Occipital lobe (tissue), 2 donors: ENCODE data around the gene MXRA8. TPM values are rescaled to one million over a fixed set of nuclear protein-coding genes. Genes with fewer than 3 reads are reported as not detected.
"Not testable (repeated sequence)": the region's sequence is repeated elsewhere in the genome, so short reads cannot be mapped to it uniquely, and the experiment has no call there.

Experiments
- DNase-seq: peaks from one replicate; lab custom pipeline; 2025; lab: John Stamatoyannopoulos, UW
- total RNA-seq: library from RNA; depleted of rRNA; stranded (reverse); fragments of >200 nt; gene quantifications from one replicate; pipeline ENCODE4 v1.2.3, GENCODE V29; 2014

The MXRA8 gene
- total RNA-seq, 1 donor from 2014 or later, result 11.5 TPM

DNA sequence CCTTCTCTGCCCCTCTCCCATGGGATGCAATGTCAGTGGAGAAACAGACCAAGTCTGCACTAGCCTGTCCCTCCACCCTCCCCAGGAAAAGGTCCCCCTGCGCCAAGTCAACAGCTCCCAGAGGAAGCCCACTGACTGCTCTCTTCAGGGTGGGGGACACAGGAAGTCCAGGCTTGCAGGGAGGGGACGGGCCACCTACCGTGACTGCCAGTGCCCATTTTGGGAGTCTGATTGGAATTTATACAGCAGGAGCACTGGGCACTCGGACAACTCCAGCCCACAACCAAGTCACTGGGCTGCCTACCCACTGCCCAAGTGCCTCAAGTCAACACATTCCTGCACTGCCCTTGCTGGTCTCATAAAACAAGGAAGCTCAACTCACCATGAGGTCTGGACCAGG is 34.7 kb upstream of the MXRA8 start:
- DNase-seq, result no peak

- no peak for DNase-seq
Observed at GRCh38 chr1:1391225-1391624, 32.9 kb upstream of the MXRA8 start.

DNA sequence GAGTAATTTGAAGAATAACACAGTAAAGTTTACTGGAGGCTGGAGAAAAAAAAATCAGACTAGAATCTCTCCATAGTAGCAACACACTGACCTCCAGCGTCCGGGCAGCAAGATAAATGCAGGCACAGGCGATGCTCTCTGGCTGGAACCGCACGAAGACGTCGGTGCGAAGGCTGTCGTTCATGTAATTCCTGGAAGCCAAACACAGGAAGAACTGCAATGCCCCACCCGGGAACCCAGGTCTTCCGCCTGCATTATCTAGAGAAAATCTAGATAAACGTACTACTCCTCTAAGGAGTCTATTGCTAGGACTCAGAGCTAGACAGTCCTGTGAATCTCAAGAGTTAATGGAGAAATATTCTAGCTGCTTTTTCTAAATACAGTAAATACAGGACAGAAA is 32.3 kb upstream of the MXRA8 start:
- no peak for DNase-seq

DNA sequence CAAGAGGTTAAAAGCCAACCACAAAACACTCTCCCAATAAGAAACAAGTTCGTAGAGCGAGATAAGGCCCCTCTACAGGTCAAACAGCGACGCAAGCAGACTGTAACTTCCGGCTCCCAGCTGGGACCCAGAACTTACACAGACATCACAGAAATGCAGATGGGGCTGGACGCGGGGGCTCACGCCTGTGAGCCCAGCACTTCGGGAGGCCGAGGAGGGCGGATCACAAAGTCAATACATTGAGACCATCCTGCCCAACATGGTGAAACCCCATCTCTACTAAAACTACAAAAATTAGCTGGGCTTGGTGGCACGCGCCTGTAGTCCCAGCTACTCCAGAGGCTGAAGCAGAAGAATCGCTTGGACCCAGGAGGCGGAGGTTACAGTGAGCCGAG is 29.7 kb upstream of the MXRA8 start:
- DNase-seq, result no peak

DNA sequence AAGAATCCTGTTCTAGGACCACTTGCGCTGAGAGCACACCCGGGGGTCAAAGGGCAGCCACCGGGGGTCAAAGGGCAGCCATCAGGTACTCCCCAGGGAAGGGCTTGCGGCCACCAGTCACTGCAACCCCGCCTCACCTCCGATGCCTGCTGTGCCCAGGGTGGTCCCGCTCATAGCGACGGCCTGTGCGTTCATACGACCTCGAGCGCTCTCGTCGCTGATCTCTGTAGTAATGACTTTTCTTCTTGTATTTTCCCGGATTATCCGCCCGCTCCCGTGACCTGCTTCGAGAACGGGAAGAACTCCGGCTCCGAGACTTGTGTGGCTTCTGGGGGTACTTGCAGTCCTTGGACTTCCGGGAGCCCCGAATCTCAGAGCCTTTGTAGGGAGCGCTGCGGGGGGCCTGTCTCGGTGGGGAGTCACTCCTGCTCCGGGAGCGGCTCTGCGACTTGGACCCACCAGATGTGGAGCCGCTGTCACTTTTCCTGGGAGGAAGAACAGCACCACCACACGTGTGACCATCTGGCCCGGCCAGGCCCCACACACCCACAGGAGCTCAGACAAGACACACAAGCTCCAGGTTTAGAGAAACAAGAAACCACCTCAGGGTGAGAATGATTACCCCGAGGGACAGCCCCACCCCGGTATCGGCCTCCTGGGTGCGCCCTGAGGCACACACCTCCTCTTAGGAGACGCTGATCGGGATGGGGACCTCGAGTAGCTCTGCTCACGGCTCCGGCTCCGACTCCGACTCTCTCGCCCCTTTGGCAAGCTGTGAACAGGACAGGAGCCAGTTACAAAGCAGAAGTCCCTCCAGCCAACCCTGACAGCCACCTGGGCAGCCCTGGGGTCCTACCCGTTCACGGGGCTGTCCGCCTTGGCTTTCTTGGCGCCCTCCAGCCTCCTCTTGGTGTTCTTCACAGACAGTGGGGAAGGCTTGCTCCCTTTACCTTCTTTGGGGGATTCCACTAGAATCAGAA is 29.0 kb upstream of the MXRA8 start:
- no peak for DNase-seq

DNA sequence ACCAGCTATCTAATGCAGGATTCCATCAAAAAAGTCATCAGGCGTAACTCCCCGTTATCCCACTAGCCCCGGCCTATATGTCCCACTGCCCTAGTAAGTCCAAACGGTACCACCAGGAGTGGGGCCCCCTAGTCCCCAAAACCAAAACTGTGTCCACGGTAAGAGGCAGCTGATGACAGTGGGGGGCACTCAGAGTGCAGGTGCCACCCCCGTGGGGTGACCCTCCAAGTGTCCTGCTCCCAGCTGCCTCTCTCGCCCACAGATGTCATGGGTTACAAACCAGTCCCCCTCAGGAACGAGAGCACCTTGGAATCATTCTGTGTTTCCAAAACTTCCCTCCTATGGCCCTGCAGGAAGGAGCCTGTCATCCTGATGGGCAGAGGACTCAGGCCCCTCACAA is 27.6 kb upstream of the MXRA8 start:
- DNase-seq, result no peak

GRCh38 chr1:1385339-1385738 is 27.0 kb upstream of the MXRA8 start:
- DNase-seq, result not testable (repeated sequence)

GRCh38 chr1:1381294-1381693 is 22.9 kb upstream of the MXRA8 start:
- no peak for DNase-seq

GRCh38 chr1:1380860-1381259 is 22.5 kb upstream of the MXRA8 start:
- no peak for DNase-seq

DNA sequence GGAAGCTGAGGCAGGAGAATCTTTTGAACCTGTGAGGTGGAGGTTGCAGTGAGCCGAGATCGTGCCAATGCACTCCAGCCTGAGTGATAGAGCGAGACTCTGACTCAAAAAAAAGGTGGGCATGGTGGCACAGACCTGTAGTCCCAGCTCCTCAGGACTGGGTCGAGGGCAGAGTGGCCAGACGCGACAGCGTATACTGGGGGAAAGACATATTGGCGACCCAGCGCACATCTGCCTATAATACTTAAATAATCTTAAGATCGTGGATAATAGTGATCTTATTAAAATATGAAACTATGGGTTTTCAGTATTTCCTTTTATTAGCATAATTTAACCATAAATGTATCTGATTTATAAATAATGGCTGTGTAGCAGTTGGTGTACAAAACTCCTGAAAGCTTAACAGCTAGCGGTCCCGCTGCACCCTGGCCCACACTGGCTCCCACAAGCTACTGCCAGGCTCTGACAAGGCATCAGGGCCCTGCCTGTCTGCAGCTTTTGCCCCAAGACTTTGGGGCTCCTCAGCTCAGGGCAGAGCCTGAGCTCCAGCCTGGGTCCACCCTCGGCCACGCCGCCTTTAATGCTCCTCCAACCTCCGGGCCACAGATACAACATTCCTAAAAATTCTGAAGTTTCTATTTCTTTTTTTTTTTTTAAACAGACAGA is 19.3 kb upstream of the MXRA8 start:
- no peak for DNase-seq

DNA sequence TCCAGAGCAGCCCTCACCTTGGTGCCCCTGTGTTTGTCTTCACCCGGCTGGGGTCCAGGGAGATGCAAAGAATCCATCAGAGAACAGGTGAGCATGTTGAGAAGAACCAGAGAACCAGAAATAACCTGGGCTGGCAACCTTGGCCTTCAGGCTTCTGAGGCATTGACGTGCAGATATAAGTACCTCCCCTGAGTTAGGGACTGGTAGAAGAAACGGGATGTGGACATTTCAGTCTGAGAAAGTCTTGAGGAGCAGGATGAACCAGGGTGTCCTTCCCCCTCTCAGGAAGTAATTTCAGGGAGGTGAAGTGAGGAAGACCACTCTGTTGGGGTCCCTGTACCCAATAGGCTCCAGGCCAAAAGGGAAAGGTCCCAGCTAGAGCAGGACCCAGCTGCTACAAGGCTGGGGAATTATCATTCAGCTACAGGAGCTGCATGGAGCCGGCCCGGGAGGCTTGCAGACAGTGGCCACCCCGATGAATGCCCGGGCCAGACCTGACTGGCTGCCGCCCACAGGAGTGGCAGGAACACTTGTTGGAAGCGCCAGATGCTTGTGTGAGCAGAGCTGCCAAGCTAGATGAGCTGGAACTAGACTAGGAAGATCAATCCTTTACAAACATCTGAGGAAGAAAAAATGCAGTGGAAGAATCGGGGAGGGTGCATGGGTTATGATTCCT is 18.3 kb upstream of the MXRA8 start:
- DNase-seq, result no peak

- DNase-seq, result peak; percentile 97
Observed at GRCh38 chr1:1374929-1375662, 16.7 kb upstream of the MXRA8 start, which contains the start of gene AURKAIP1. TSS of gene AURKAIP1 (minus strand) at chr1:1375207. CDS start at chr1:1374756, 451 bp downstream.

DNA sequence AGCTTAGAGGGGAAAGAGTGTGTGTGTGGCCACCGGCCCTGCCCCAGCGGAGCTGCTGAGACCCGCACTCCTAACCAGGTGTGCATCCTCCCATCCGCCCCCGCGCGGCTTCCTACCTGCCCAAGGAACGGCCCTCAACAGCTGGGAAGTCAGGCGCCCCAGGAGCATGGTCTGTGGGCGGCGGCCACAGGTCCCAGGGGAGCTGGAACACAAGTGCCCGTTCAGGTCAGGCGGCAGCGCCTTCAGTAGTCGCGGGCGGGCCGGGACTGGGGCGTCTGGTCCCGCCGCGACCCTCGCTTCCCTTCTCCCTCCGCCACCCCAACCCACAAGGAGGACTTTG is 16.2 kb upstream of the MXRA8 start:
- no peak for DNase-seq

DNA sequence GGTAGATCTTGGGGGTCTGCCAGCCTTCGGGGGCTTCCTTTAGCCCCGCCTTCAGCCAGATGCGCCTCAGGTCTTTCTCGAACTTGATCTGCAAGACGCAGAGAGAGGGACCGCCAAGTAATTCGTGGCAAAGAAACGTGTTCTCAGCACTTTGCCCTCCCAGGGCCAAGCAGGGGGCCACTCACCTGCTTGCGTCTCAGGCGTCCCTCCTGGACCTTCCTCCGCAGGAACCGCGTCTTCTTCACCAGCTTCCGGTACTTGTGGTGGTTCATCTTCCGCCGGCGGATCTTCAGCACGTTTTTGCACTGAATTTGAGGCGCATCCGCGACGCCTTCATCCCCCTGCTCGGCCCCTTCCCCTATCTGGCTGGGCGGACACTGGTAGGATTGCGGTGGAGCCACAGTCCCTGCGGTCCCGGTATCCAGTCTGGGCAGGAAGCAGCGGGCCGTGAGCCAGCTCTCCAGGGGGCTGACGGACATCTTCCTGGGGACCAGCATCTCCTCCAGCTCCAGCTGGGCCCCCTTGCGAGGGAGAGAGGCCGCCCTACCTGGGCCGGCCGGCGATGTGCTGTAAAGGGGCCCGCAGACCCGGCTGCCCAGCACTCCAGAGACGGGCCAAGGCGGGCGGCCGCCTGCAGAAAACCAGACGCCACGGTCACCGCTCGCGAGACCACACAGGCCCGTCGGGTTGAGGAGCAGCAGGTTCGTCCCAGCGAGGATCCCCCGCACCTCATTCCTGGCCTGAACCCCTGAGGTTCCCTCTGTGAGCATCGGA is 15.6 kb upstream of the MXRA8 start:
- no peak for DNase-seq

DNA sequence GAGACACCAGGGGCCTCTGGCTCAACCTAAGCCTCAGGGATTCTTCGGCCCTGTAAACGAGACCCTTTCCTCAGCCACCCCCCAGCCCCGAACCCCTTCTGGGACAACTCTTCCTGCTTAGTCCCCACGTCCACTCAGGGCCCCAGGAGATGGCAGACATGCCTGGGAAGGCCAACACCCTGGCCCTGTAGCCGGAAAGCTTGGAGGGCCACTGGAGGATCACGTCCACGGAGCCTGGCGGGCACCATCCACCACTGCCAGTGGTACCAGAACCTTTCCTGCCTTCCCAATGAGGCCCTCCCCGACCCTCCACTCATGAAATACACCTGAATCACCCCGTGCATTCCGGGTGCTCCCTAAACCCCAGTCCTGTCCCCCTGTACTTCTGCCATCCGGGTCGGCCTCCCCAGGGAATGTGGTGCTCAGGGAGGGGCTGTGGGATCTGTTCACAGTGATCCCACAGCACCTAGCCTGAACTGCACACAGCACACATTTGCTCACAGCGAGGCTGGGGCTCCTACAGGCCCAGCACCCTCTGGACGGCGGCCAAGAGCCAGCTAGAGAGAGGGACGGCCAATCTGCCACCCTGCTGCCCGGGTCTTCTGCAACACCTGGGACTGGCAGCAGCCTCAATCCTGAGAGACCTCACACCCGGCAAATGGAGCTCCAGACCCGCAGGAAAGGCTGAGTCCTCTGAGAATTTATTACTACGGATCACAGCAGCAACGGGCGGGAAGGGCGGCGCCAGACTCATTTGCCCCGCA is 14.9 kb upstream of the MXRA8 start:
- DNase-seq, result no peak

- no peak for DNase-seq
Observed at GRCh38 chr1:1371746-1372711, 13.7 kb upstream of the MXRA8 start.

DNA sequence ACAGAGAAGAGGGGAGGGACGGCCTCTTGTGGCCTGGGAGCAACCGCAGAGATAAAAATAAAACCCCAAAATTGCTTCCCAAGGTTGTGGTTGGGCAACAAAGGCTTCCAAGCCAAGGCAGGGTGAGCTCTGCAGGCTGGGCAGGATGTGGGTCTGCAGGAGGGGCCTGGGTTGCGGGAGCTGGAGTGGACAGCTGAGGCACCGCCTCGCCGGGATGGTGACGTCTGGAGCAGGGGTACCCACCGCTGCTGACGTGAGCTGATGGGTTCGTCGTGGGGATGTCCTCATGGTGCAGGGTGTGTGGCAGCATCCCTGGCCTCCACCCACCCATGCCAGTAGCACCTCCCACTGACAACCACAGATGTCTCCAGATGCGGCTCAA is 13.0 kb upstream of the MXRA8 start:
- DNase-seq, result no peak

DNA sequence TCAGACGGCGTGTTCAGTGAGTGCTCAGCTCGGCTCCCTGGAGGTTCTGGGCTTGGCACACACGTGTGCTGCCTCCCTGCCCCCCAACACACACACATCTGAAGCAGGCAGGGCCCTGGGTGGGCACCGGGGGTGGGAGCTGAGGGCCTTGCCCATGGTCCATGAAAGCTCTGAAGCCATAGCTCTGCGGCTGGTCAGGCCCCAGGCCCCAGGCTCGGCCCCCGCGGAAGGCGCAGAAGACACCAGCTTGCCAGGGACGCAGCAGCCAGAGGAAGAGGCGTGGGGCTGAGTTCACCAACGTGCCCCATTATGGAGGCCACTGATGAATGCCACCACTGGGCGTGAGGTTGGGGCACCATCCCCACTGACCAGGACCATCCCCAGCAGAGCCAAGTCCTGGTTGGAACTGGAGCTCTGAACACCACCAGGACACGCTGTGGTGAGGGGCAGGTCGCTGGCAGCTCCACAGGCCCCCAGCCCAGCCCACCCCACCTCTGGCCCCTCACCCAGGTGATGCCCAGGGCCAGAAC is 12.5 kb upstream of the MXRA8 start:
- DNase-seq, result no peak

DNA sequence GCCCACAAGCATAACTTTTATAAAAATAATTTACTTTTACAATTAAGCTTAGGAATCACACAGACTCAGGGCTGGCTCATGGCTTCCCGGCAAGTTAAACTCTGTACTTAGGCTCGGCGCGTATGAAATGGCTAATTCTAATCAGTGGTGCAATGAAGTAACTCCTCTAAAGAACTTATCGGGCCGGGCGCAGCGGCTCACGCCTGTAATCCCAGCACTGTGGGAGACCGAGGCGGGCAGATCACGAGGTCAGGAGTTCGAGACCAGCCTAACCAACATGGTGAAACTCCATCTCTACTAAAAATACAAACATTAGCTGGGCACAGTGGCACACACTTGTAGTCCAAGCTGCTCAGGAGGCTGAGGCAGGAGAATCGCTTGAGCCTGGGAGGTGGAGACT is 11.7 kb upstream of the MXRA8 start:
- not testable (repeated sequence) for DNase-seq
